Omental fat pad (tissue), 4 donors: ENCODE measurements around the gene CCDC112. TPM values are rescaled to one million over a fixed set of nuclear protein-coding genes. Genes with fewer than 3 reads are reported as not detected.

Source experiments
- ATAC-seq: fragments of 150-250 bp; one replicate; pipeline ENCODE4 v1.9.1; 2016; ENCODE audit warnings: mild to moderate bottlenecking, moderate library complexity; ENCODE audit not compliant: low FRiP score
- DNase-seq: peaks from one replicate; pipeline ENCODE4 v3.0.0-alpha.2; 2019; ENCODE audit warnings: low spot score
- total RNA-seq, 4 donors: library from RNA; depleted of rRNA; stranded (reverse); fragments of >200 nt; gene quantifications; one replicate each; pipeline ENCODE4 v1.1.0, GENCODE V29; 2016
- TF ChIP-seq, protein P1 (sequence below), 3 donors: fragments of 450-650 bp; IDR thresholded peaks; one replicate each; pipeline ENCODE4 v1.5.1; 2016 to 2017; ENCODE audit warnings: antibody characterized with exemption in 3 of 3, mild to moderate bottlenecking in 3 of 3, moderate library complexity in 2 of 3

CCDC112 gene
- total RNA-seq = 1 to 10 TPM; 2.6 to 9.1 (median 5.4) TPM

DNA sequence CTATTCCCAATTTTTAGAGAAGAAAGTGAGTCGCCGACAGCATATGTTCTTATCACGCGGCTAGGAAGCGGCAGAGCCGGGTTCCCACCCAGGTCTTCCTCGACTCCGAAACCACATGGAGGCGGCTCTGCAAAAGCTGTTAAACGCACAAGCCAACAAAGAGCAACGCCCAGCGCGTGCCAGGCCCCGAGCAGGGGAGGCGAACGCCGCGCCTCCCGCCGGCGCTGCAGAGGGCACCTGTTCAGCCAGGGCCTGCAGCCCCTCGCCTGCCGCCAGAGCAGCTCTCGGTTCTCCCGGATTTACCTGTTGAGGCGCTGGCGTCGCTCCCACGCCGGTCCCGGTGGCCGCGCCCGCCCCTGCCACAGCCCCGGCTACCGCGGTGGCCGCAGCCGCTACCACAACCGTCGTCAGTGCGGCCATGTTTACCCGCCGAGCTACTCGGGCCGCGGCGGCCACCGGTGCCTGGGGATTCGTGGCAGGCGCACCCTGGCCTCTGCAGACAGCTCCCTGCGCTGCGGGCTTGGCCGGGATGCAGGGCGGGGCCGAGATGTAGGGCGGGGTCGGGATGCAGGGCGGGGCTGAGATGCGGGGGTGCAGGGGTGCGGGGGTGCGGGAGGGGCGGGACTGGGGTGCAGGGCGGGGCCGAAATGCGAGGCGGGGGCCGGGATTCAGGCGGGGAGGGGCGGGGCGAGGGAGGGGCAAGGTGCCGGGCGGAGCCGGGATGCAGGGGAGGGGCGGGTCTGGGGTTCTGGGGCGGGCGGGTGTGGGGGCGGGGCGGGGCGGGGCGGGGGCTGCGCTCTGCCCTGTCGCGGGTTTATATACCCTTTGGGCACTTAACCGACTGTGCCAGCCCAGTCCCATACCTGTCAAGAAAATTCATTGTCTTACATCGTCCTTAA lies at the start of gene CCDC112:
Gene CCDC112 (minus strand): TSS at position 531 of the 899 bp plus-strand sequence. CDS start 111 bp downstream, at position 420.
- DNase-seq (peak; percentile 49), ATAC-seq (peak; percentile 90)
- TF ChIP-seq, protein P1, sequence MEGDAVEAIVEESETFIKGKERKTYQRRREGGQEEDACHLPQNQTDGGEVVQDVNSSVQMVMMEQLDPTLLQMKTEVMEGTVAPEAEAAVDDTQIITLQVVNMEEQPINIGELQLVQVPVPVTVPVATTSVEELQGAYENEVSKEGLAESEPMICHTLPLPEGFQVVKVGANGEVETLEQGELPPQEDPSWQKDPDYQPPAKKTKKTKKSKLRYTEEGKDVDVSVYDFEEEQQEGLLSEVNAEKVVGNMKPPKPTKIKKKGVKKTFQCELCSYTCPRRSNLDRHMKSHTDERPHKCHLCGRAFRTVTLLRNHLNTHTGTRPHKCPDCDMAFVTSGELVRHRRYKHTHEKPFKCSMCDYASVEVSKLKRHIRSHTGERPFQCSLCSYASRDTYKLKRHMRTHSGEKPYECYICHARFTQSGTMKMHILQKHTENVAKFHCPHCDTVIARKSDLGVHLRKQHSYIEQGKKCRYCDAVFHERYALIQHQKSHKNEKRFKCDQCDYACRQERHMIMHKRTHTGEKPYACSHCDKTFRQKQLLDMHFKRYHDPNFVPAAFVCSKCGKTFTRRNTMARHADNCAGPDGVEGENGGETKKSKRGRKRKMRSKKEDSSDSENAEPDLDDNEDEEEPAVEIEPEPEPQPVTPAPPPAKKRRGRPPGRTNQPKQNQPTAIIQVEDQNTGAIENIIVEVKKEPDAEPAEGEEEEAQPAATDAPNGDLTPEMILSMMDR (IDR thresholded peaks at IDR 0.05) = no peak

GRCh38 chr5:115345344-115345743 lies 48.9 kb upstream of the CCDC112 start:
- TF ChIP-seq, protein P1 (IDR thresholded peaks at IDR 0.05) = no peak
- DNase-seq (no peak), ATAC-seq (no peak)

GRCh38 chr5:115343855-115344254 lies 47.4 kb upstream of the CCDC112 start:
- no peak for ATAC-seq
- TF ChIP-seq, protein P1 (IDR thresholded peaks at IDR 0.05) = no peak
- DNase-seq = no peak

DNA sequence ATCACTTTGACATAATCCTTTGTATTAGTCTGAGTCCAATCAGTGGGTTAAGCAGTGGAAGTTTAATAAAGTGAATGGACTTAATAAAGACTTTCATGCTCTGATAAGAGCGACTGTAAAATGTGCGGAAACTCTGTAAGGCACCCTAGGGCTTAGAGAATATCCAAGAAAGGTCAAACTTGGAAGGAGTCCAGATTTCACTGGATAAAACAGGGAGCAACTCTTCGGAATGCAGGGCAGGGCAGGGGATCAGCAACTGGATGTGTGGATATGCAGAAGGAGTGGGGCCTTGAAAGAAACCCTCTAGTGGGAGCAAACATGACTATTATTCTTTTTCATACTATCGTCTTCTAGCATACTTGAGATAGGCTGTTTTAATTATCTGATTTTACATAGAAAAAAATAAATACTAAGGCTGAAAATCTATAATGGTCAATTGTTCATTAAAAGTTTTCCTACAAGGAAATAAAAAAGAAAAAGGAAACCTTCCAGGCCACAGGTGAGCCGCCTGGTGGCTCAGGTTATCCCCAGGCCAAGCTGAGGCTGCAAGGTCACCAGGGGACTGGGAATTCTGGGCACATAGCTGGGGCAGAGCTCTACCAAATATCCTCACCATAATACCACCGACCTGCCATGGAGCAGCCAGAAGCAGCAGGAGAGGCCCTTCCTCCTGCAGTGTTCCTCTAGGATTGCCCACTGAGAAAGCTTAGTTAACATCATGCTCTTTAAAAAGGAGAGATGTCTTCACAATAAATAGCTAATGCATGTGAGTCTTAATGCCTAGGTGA lies 46.3 kb upstream of the CCDC112 start:
- ATAC-seq = no peak
- TF ChIP-seq, protein P1 (IDR thresholded peaks at IDR 0.05) = no peak
- DNase-seq = no peak

DNA sequence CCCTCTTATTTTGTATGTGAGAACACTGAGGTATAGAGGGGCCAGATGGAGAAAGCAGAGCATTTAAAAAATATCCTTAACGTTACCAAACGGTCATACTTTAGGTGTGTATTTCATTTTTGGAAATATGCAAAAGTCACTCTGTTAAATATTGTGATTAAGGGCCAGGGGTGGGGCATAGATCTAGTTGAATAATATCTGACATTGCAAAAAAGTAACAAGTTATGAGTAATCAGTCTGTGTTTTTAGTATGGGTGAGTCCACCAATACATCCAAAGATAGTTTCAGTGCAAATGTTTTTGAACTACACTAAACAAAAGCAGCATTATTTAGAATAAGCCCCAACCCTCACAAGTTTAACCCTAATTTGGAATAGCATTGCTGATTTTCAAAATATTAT lies 45.3 kb upstream of the CCDC112 start:
- DNase-seq (no peak), ATAC-seq (no peak)
- TF ChIP-seq, protein P1 (IDR thresholded peaks at IDR 0.05) = no peak

DNA sequence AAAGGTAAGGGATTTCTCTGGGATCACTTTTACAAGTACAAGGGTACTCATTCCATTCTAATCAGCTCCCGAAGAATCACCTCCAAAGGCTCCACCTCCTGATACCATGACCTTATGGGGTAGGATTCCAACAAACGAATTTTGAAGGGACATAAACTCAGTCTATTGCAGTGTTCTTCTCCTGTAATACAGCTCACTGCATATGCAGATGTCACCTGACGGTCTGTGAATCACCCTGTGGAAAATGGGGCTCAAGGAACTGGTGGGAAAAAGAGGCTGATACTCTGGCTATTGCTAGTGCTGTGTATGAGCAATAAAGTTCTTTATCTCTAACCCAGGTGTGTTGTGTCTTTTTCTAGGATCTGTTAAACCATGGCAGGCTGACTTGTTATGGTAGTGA lies 42.4 kb upstream of the CCDC112 start:
- DNase-seq (no peak), ATAC-seq (no peak)
- TF ChIP-seq, protein P1 (IDR thresholded peaks at IDR 0.05) = no peak
